Lower leg skin (tissue), 4 donors: ENCODE results near the gene PLA2G4A. TPM values are rescaled to one million over a fixed set of nuclear protein-coding genes. Genes with fewer than 3 reads are reported as not detected.

Experiments
- DNase-seq, 2 donors: peaks; one replicate each; pipeline ENCODE4 v3.0.0-alpha.2; 2019; ENCODE audit warnings: low spot score in 2 of 2
- H3K4me3 ChIP-seq: fragments of 200-600 bp; sonication (generic); 2 replicates; pipeline ENCODE4 v1.5.1; 2017; ENCODE audit warnings: mild to moderate bottlenecking, low read depth; ENCODE audit not compliant: poor library complexity, severe bottlenecking
- POLR2A ChIP-seq, 2 donors: fragments of 450-650 bp; IDR thresholded peaks; one replicate each; pipeline ENCODE4 v1.6.1; 2016 to 2017; ENCODE audit warnings: antibody characterized with exemption in 2 of 2, mild to moderate bottlenecking in 1 of 2, moderate library complexity in 1 of 2
- WGBS, 2 donors: methylation state at CpG; one replicate each; pipeline ENCODE4 v1.1.5; 2018; 5-methylcytosine and 5-hydroxymethylcytosine counted together
- intact Hi-C: fragments of 100-400 bp; cut with DNase I; formaldehyde crosslinking; loops from one replicate; pipeline ENCODE4 v1.15.0; 2023; ENCODE audit warnings: low total_unique reads
- total RNA-seq, 4 donors: library from RNA; depleted of rRNA; stranded (reverse); fragments of >200 nt; gene quantifications; one replicate each; pipeline ENCODE4 v1.1.0, GENCODE V29; 2016
- TF ChIP-seq, protein P1 (sequence below), 3 donors: fragments of 450-650 bp; IDR thresholded peaks; one replicate each; pipeline ENCODE4 v1.5.1; 2016; ENCODE audit warnings: antibody characterized with exemption in 3 of 3, mild to moderate bottlenecking in 3 of 3, moderate library complexity in 2 of 3

PLA2G4A gene
- total RNA-seq, 4 donors from 2014 or later, result 9.5 to 15.3 (median 11.2) TPM

DNA sequence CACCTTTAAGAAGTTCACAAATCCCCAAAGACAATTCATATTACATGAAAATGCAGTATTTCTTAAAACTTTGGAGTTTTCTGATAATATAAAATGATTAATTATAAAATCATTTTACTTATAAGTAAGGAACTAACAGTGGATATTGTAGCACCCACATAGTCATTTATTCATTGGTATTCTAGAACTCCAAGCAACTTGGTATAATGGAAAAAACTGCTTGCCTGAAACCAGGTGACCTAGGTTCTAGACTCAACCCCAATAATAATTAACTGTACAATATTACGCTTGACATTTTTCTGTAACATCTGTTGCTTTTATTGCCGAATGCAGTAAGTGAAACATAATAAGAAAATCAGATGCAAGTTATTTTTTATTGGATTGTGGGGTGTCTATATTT lies 2.4 kb downstream of the PLA2G4A start:
- no peak overlapping the region for H3K4me3 ChIP-seq
- intact Hi-C loops, result no loop called here
- 84 to 88% methylated on average over 2 of the region's 2 CpGs for WGBS, 2 donors
- DNase-seq, result no peak
- no peak for TF ChIP-seq POLR2A (IDR thresholded peaks at IDR 0.05)
- TF ChIP-seq, protein P1, sequence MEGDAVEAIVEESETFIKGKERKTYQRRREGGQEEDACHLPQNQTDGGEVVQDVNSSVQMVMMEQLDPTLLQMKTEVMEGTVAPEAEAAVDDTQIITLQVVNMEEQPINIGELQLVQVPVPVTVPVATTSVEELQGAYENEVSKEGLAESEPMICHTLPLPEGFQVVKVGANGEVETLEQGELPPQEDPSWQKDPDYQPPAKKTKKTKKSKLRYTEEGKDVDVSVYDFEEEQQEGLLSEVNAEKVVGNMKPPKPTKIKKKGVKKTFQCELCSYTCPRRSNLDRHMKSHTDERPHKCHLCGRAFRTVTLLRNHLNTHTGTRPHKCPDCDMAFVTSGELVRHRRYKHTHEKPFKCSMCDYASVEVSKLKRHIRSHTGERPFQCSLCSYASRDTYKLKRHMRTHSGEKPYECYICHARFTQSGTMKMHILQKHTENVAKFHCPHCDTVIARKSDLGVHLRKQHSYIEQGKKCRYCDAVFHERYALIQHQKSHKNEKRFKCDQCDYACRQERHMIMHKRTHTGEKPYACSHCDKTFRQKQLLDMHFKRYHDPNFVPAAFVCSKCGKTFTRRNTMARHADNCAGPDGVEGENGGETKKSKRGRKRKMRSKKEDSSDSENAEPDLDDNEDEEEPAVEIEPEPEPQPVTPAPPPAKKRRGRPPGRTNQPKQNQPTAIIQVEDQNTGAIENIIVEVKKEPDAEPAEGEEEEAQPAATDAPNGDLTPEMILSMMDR (IDR thresholded peaks at IDR 0.05), result no peak

DNA sequence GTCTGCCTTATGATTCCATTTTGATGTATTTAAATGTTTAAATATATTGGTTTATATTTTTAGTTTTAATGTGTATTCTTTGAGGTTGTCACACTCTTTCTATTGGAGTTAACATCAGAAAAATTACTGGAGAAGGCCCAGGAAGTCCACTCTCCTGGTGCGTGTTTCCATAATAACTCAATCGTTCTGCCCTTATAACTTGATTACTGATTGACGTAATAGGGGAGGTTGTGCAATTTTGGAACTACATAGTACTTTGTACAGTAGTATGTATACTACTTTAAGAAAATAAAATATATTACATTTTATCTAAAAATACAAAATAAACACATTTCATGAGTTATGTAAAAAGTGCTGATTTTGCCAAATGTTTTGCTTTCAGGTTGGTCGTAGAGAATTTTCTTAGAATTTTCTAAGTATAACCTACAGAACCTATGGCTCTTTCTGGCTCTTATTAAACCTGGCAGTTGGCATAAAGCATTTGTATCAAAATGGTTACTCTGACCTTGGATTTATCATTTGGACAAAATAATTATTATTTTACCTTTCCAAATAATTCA lies 5.7 kb downstream of the PLA2G4A start:
- DNase-seq, result no peak
- H3K4me3 ChIP-seq, result no peak overlapping the region
- intact Hi-C loops, result no loop called here
- WGBS, 2 donors, result 87 to 89% methylated on average over 4 of the region's 4 CpGs
- no peak for TF ChIP-seq POLR2A (IDR thresholded peaks at IDR 0.05)
- TF ChIP-seq, protein P1 (IDR thresholded peaks at IDR 0.05), result no peak

DNA sequence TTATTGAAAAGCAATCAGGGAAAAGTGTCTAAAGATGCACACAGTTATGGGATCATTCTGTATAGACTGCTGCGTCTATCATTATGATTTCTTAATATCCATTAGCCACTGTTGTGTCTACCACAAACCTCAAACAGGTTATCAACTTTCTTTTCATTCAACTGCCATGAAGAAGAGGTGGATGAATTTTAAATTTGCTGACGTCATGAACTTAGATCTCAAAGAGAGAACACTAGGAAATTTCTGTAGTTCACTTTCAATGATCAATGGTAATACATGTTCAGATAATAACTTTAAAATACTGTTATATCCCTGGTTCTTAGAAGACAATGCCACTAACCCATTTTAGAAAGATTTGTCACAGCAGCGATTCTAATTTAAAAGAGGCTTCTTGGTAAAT lies 6.7 kb downstream of the PLA2G4A start:
- 87 to 93% methylated on average over 3 of the region's 3 CpGs for WGBS, 2 donors
- no peak overlapping the region for H3K4me3 ChIP-seq
- no peak for TF ChIP-seq POLR2A (IDR thresholded peaks at IDR 0.05)
- TF ChIP-seq, protein P1 (IDR thresholded peaks at IDR 0.05), result no peak
- DNase-seq, result no peak
- intact Hi-C loops, result no loop called here

DNA sequence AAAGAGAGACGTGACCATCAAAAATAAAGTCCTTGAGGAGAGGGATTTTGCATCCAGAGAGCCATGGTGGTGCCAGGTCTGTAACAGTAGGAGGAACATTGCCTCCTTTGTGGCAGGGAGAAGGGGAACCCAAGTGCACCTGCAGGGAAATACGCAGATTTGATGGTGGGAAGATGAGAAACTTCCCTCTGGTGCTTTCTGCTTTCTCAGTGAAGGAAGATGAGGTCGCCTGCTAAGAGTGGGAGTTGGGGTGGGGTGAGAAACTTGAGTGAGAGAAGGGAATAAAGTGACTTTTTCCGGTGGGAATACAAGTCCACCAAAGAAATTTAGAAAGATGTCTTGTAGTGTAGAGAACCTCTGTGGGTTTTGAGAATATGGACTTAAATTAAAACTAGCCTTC lies 9.1 kb downstream of the PLA2G4A start:
- intact Hi-C loops, result no loop called here
- 80 to 82% methylated on average over 4 of the region's 4 CpGs for WGBS, 2 donors
- no peak for DNase-seq
- no peak overlapping the region for H3K4me3 ChIP-seq
- no peak for TF ChIP-seq POLR2A (IDR thresholded peaks at IDR 0.05)
- TF ChIP-seq, protein P1 (IDR thresholded peaks at IDR 0.05), result no peak

DNA sequence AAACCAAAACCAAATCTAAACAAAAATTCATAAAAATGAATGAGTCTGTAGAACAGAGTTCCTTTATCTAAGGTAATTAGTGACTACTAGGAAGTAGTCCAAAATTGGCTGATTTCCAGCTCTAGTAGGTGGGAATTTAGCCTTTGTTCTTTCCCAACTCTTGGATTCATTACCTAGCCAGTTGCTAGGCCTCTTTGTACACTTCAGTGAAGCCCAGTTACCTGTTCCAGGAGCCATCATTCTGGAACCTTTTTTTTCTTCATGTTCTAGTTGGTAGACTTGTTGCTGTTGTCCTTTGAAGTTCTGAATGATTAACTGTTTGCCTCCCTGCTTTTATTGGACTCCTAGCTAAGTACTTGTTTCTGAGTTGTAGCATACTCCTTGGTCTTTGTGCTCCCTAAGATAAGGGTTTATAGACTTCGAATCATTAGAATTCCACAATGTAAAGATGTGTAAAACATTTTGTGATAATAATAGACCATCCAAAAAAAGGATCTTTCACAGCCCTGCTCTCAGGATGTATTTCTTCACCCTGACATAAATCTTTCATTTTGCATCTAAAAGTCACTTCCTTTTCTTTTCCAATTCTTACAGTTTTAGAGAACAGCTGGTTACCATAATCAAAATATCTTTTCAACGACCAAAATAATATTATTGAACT lies 9.8 kb downstream of the PLA2G4A start:
- 29 to 41% methylated on average over 2 of the region's 2 CpGs for WGBS, 2 donors
- H3K4me3 ChIP-seq, result no peak overlapping the region
- no peak for DNase-seq
- intact Hi-C loops, result no loop called here
- TF ChIP-seq POLR2A (IDR thresholded peaks at IDR 0.05), result no peak
- TF ChIP-seq, protein P1 (IDR thresholded peaks at IDR 0.05), result no peak

DNA sequence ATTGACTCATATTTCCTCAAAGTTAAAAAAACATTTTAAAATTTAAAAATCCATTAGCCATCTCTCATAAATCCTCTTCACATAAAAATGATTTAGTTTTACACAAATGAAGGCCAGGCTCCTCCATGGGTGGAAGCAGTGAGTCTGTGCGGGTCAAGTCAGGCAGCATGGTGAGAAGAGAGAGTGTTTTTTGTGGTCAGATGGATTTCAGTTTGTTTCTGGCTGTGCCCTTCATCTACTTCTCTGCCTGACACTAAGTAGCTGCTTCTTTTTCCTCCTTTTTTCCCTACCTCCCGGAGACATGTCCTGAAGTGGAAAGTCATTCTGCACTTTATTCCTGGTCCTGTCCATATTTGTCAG lies 10.3 kb downstream of the PLA2G4A start:
- 45 to 49% methylated on average over 2 of the region's 2 CpGs for WGBS, 2 donors
- intact Hi-C loops, result no loop called here
- H3K4me3 ChIP-seq, result no peak overlapping the region
- no peak for TF ChIP-seq POLR2A (IDR thresholded peaks at IDR 0.05)
- TF ChIP-seq, protein P1 (IDR thresholded peaks at IDR 0.05), result no peak
- no peak for DNase-seq
